ENCODE data around the gene PUS7L.
A peak's percentile ranks its signal among the peaks of the same experiment; 100 is the strongest.
"Not testable (repeated sequence)": the region's sequence is repeated elsewhere in the genome, so short reads cannot be mapped to it uniquely, and the experiment has no call there.

PUS7L gene

DNA sequence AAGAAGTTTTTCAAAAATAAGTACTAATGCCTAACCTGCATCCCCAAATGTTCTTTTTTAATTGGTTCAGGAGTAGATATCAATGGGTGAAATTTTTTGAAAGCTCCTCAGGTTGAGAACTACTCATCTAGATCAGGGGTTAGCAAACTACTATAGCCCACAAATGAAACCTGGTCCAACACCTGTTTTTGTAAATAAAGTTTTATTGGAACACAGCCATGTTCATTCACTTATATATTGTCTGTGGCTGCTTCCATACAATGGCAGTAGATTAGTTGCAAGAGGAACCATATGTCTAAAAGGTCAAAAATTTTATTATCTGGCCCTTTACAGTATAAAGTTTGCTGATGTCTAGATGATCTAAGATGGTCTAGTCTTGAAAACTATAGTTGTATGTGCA lies 13.8 kb downstream of the PUS7L start:
- peak; percentile 45 for FAIRE-seq

DNA sequence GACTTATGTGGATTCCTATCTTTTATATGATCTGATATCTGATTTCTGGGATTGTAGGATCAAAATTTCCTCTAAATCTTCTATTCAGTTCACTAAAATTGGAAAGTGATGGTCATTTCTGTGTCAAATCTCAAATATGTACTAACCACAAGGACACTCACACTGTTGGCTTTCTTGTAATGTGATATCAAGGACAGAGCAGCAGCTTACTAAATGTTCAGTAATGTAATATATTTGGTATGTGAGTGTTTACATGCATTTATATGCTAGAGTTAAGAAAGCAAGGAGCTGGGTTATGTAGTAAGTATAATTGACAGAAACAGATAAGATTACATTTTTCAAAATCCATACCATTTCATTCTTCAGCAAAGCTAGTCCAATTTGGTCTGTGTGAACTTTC lies 16.5 kb downstream of the PUS7L start:
- no peak for FAIRE-seq

- FAIRE-seq: no peak
These were observed 18.0 kb downstream of the PUS7L start for GRCh38 chr12:43740511-43741100.

GRCh38 chr12:43737646-43738045 lies 20.9 kb downstream of the PUS7L start:
- no peak for FAIRE-seq

DNA sequence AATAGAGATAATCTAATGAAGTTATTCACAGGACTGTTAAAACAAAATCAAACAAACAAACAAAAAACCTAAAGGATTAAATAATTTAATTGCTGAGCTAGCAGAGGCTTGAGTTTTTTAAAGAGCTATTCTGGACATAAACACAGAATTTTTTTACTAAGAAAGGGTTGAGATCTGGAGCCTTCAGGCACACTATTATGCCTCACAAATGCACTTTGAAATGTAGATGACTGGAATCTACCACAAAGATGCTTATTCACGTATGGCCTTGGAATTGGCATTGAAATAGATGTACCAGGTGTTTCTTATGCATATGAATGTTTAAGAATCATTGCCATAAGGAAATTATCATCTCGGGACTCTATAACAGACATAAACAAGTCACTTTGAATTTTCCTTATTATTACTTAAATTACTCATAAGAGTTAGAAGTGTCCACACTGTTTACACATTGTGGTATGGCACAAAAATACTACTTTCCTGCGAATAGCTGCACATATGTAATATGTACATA lies 21.6 kb downstream of the PUS7L start:
- no peak for FAIRE-seq

DNA sequence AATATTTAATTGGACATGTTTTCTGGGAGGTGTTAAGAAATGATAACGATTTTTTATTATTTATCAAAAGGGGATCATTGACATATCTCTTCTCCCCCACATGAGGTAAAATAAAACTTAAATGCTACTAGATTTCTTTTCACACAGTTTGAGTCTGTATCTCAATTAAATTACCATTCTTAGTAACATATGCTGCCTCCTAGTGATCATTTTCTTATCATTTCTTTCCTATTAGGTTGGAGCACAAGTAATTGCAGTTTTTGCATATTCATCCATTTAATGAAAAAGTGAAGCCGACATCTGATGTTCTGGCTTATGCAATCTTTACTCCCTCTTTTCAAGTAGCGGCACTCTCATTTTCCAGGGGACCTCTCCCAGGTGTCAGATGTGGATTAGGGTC lies 24.9 kb downstream of the PUS7L start:
- no peak for FAIRE-seq

GRCh38 chr12:43730283-43730682 lies 28.3 kb downstream of the PUS7L start:
- FAIRE-seq: no peak

DNA sequence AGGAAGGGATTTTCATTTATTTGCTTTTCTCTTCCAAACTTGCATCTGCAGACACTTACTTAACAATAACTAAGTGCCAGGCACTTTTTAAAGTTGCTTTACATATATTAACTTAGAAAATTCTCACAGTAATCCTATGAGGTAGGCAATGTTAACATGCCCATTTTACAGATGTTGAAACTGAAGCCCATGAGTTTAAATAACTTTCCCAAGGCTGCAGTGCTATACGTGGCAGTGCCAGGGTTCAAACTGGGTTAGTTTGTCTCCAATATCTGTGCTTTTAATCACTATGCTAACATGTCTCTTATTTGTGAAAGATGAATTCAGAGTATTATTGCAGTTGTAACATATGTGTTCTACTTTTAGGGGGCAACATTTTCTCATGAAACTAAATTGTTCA lies 29.9 kb downstream of the PUS7L start:
- no peak for FAIRE-seq

DNA sequence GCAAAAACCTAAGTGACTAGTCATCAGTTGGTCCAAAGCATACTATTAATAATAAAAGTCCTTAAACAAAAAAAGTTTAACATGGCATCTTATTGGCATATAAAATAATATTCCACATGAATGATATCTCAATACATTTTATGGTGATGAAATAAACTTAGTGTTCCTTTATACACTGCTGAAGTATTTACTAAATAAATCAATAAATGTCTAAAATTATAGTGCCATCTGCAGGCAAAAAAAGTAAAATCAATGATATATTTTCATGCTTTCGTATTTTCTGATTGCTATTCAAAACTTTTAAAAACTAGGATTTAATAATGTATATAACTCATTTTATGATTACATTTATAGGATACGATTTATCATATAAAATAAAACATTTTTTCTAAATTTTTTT lies 30.5 kb downstream of the PUS7L start:
- peak; percentile 99 for FAIRE-seq

- no peak for FAIRE-seq
These were observed 35.5 kb downstream of the PUS7L start for GRCh38 chr12:43723134-43723533.

GRCh38 chr12:43722621-43723020 lies 36.0 kb downstream of the PUS7L start:
- FAIRE-seq: no peak

DNA sequence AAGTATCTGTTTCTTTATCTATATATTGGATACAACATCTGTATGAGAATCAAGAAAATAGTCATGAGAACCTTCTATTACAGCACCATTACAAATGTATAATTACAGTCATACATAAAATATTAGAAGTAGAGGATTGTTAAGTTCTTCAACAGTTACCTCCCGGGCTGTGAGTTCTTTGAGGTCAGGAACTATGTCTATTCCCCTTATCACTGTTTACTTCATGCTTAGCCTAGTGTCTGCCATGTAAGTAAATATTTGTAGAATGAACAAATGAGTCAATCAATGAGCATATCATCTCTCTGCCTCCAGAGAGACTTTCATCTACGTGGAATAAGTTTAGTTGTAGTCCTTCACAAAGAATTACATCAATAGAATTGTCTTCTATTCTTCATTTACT lies 47.2 kb downstream of the PUS7L start:
- FAIRE-seq: no peak

- not testable (repeated sequence) for FAIRE-seq
These were observed 54.8 kb downstream of the PUS7L start for GRCh38 chr12:43703772-43704171.

- FAIRE-seq: not testable (repeated sequence)
These were observed 57.4 kb downstream of the PUS7L start for GRCh38 chr12:43701194-43701593.

DNA sequence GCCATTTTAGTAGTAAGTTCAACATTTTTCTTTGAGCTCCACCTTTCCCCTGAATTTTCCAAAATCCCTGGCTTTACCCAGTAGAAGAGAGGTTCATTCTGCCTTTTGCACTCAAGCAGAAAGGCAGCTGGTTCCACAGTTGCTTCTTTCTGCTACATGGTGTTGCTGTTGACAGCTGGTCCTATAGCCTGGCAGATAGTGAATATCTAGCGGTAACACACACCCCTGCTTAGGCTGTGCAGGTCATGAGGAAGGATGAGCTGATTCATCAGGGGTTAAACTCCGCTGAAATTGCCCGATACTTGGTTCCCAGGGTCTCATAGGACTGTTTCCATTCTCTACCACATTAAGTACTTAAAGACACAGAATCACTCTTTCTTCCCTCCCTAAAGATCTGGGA lies 62.4 kb downstream of the PUS7L start:
- no peak for FAIRE-seq

DNA sequence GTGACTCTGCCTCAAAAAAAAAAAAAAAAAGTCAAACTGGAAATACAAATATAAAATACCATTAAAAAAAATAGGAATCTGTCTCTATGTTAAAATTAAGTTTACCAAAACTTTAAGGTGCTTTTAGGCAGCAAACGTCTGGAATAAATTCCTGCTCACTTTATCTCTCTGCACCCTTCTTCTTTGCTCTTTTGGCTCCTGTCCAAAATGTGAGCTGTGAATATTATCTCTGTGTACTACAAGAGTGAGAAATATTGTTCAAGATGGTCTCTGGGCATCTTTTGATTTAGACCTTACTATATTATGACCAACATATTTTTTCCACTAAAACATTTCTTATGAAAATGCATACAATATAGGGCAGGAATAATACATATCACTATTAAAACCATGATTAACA lies 63.7 kb downstream of the PUS7L start:
- no peak for FAIRE-seq

- FAIRE-seq: no peak
These were observed 66.5 kb downstream of the PUS7L start for GRCh38 chr12:43692064-43692463.

DNA sequence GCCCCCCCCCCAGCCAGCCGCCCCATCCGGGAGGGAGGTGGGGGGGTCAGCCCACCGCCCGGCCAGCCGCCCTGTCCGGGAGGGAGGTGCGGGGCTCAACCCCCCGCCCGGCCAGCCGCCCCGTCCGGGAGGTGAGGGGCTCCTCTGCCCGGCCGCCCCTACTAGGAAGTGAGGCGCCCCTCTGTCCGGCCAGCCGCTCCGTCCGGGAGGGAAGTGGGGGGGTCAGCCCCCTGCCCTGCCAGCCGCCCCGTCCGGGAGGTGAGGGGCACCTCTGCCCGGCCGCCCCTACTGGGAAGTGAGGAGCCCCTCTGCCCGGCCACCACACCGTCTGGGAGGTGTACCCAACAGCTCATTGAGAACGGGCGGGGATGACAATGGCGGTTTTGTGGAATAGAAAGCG lies 73.1 kb downstream of the PUS7L start:
- not testable (repeated sequence) for FAIRE-seq

GRCh38 chr12:43676183-43676813 lies 82.3 kb downstream of the PUS7L start:
- FAIRE-seq: no peak

DNA sequence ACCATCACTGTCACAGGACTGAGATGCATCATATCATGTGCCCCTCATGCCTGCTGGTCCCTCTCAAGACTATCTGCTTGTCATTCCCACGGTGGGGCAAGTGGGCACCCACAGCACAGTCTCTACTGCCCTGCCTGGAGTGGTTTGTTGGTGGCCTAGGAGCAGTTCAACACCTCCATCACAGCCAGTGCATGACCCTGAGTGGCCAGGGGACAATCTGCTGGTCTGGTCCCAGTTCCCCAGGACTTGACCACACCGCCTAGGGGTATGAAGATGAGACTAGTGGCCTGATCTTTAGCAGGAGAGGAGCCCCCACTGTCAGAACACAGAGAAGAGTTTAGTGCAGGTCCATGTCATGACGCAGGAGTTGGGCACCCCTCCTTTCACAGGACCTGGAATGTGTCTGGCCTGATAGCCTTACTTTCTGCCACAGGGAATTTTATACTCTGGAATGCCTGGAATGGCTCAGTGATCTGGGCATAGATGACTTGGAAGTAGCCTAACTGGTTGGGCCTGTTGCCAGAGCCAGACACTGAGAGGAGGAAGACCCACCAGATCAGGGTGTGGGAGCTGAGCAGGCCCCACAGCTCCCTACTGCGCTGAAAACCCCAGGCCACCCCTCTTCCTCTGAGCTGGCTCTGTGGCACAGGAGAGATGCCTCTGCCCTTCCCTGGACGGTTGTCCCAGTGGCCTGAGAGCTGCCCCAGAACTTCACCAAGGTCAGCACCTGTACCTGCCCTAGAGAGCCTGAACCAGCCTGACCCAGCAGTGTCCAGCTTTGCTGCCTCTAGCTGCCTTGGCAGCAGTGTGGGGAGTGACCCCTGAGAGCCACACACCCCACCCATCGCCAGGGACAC lies 83.3 kb downstream of the PUS7L start:
- no peak for FAIRE-seq

DNA sequence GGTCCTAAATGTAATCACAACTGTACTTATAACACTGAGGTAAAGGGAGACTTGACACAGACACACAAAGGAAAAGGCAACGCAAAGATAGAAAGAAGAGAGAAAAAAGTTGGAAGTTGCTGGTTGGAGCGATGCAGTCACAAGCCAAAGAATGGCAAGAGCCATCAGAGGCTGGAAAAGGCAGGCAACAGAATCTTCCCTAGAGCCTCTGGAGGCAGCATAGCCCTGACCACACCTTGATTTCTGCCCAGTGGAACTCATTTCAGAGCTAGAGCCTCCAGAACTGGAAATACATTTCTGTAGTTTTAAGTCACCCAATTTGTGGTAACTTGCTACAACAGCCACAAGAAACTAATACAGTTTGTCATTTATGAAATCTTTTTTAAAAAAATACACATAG lies 89.2 kb downstream of the PUS7L start:
- FAIRE-seq: no peak

Data from islet of Langerhans (tissue), 1 donor.